ENCODE measurements around the gene KIF5C. TPM values are rescaled to one million over a fixed set of nuclear protein-coding genes. Genes with fewer than 3 reads are reported as not detected.

Gene KIF5C
- total RNA-seq, 1 experiment from 2014 or later, result 0.21 TPM

DNA sequence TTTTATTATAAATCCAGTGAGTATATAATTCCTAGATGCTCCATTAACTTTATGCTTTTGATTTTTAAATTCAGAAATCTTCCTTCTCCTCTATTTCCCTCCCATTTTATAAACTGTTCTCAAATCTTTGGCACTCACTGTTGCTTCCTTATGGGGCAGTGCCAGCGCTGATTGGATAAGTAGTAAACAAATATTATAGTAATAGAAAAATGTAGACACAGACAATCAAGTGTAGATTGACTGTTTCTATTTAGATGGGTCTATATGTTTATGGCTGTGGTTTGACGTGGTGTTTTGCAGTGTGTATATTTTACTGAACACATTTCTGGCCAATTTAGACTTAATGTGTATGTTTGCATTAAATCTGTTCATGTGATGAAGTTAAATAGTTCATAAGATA is 200.1 kb downstream of the KIF5C start:
- Mint-ChIP-seq H3K36me3 (ENCODE audit: insufficient read depth, unreplicated experiment) (no peaks in the 10 kb centered on the region), H3K4me1 (ENCODE audit: insufficient read depth, unreplicated experiment) (no peaks in the 10 kb centered on the region), H3K9me3 (ENCODE audit: unreplicated experiment) (no peaks in the 10 kb centered on the region), H3K27ac (ENCODE audit: low read depth, unreplicated experiment) (no peak overlapping the region), H3K4me3 (ENCODE audit: unreplicated experiment) (no peak overlapping the region), H3K27me3 (ENCODE audit: insufficient read depth, unreplicated experiment) (no peaks in the 10 kb centered on the region)
- no TSS peak for BruUV-seq (replicated peaks)
- CTCF ChIA-PET, result interaction anchor here (0.6 to 0.9 kb wide), 2 partner anchors 58 to 83 kb away, joined by 3 read pairs; no protein-coding TSS in a partner anchor
- TF ChIP-seq, protein P1, sequence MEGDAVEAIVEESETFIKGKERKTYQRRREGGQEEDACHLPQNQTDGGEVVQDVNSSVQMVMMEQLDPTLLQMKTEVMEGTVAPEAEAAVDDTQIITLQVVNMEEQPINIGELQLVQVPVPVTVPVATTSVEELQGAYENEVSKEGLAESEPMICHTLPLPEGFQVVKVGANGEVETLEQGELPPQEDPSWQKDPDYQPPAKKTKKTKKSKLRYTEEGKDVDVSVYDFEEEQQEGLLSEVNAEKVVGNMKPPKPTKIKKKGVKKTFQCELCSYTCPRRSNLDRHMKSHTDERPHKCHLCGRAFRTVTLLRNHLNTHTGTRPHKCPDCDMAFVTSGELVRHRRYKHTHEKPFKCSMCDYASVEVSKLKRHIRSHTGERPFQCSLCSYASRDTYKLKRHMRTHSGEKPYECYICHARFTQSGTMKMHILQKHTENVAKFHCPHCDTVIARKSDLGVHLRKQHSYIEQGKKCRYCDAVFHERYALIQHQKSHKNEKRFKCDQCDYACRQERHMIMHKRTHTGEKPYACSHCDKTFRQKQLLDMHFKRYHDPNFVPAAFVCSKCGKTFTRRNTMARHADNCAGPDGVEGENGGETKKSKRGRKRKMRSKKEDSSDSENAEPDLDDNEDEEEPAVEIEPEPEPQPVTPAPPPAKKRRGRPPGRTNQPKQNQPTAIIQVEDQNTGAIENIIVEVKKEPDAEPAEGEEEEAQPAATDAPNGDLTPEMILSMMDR (IDR thresholded peaks at IDR 0.05; ENCODE audit: unreplicated experiment), result no peak
- intact Hi-C loops (cut with micrococcal nuclease), result no loop called here
- no peak for DNase-seq (ENCODE audit: unreplicated experiment)
- POLR2A ChIA-PET, result no interaction called here

DNA sequence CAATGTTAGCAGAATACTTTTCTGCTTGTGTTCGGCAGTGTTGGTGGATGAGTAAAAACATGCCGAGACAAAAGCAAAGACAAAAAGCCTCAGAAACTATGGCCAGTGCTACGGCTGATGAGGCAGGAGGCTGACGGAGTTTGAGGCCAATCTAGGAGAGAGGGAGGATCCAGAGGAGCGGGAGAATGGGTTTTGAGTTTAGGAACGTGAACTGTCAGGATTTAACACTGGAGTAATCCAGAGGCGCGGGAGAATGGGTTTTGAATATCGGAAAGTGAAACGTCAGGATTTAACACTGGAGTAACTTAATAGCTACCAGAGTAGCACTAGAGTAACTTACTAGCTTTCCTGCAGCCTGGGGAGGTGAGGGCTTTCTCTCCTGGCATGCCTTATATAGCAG is 200.8 kb downstream of the KIF5C start:
- Mint-ChIP-seq H3K27me3 (ENCODE audit: insufficient read depth, unreplicated experiment) (no peaks in the 10 kb centered on the region), H3K9me3 (ENCODE audit: unreplicated experiment) (no peaks in the 10 kb centered on the region), H3K4me3 (ENCODE audit: unreplicated experiment) (no peak overlapping the region), H3K36me3 (ENCODE audit: insufficient read depth, unreplicated experiment) (no peaks in the 10 kb centered on the region), H3K4me1 (ENCODE audit: insufficient read depth, unreplicated experiment) (no peaks in the 10 kb centered on the region), H3K27ac (ENCODE audit: low read depth, unreplicated experiment) (no peak overlapping the region)
- TF ChIP-seq, protein P1 (IDR thresholded peaks at IDR 0.05; ENCODE audit: unreplicated experiment), result no peak
- intact Hi-C loops (cut with micrococcal nuclease), result no loop called here
- ChIA-PET POLR2A (no interaction called here), CTCF (no interaction called here)
- no peak for DNase-seq (ENCODE audit: unreplicated experiment)
- BruUV-seq (replicated peaks), result no TSS peak

Other genes with a start within 250 kb of the KIF5C start
- gene EPC2, start 230.5 kb upstream of the KIF5C start, total RNA-seq (2022), result 25.6 and 33.4 TPM in 2 replicates
- gene LYPD6B, start 163.5 kb downstream of the KIF5C start, total RNA-seq (2022), result 0.37 TPM in 2 replicates

Data from MCF 10A (cell line).